Upper lobe of left lung (tissue), 4 donors: ENCODE data around the gene SPRY2.

Experiments
- CTCF ChIP-seq, 6 experiments: fragments of 450-650 bp in 4 of 6; fragments of 200-600 bp in 2 of 6; sonication (generic) in 2 of 6; IDR thresholded peaks; one replicate each; pipeline ENCODE4 v1.5.1; 2016 to 2019; ENCODE audit warnings: antibody characterized with exemption in 6 of 6
- EP300 ChIP-seq, 4 donors: sonication (generic); formaldehyde crosslinking; IDR thresholded peaks; one replicate each; pipeline ENCODE4 v1.5.1; 2017; ENCODE audit warnings: antibody characterized with exemption in 4 of 4, control low read depth in 2 of 4
- POLR2A ChIP-seq, 4 donors: fragments of 450-650 bp; IDR thresholded peaks; one replicate each; pipeline ENCODE4 v1.5.1; 2016 to 2017; ENCODE audit warnings: antibody characterized with exemption in 4 of 4, mild to moderate bottlenecking in 2 of 4
- POLR2AphosphoS5 ChIP-seq, 2 donors: sonication (generic); formaldehyde crosslinking; IDR thresholded peaks; one replicate each; pipeline ENCODE4 v1.5.1; 2017; ENCODE audit warnings: antibody characterized with exemption in 2 of 2

GRCh38 chr13:80362481-80362880 lies 21.6 kb upstream of the SPRY2 start:
- TF ChIP-seq CTCF (IDR thresholded peaks at IDR 0.05), result no peak
- no peak for TF ChIP-seq POLR2A (IDR thresholded peaks at IDR 0.05)
- no peak for TF ChIP-seq EP300 (IDR thresholded peaks at IDR 0.05)
- TF ChIP-seq POLR2AphosphoS5 (IDR thresholded peaks at IDR 0.05), result no peak
